Measurements from ENCODE around the gene ADIG.

The ADIG gene

DNA sequence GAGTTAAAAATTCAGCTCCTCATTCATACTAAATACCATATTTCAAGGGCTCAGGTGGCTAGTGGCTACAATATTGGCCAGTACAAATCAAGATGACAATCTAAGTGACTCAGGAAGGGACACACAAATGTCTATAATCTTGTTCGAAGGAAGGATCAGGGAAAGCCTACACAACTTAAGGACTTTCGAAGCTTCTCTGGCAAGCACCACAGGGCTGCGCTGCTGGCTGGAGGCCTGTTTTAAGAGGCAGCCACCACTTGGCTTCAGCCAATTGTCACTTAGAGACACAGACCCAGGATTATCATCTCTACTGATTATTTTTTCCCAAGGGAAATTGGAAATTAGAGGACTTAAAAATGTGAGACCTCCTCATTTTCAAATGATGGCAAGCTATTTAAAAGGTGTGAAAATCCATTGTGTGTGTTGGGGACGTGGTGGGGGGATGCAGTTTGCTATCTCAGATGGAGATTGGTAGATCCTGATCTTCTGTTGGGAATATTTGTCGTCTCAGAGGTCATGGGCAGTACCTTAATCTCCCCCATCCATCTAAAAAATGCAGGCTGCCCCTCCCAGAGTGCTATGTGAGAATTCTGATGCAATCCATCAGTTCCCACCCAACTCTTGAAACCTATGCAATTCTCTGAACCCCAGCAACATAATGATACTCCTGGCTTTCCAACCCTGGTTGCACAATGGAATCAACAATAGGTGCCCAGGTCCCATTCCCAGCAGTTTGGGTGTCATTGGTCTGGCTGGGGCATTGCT, 31.9 kb downstream of the ADIG start:
- TF ChIP-seq, protein P1, sequence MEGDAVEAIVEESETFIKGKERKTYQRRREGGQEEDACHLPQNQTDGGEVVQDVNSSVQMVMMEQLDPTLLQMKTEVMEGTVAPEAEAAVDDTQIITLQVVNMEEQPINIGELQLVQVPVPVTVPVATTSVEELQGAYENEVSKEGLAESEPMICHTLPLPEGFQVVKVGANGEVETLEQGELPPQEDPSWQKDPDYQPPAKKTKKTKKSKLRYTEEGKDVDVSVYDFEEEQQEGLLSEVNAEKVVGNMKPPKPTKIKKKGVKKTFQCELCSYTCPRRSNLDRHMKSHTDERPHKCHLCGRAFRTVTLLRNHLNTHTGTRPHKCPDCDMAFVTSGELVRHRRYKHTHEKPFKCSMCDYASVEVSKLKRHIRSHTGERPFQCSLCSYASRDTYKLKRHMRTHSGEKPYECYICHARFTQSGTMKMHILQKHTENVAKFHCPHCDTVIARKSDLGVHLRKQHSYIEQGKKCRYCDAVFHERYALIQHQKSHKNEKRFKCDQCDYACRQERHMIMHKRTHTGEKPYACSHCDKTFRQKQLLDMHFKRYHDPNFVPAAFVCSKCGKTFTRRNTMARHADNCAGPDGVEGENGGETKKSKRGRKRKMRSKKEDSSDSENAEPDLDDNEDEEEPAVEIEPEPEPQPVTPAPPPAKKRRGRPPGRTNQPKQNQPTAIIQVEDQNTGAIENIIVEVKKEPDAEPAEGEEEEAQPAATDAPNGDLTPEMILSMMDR (IDR thresholded peaks at IDR 0.05; ENCODE audit: insufficient read depth, missing control alignments): no peak
- no peak for DNase-seq (ENCODE audit: insufficient read length, low spot score)
- FAIRE-seq: no peak

DNA sequence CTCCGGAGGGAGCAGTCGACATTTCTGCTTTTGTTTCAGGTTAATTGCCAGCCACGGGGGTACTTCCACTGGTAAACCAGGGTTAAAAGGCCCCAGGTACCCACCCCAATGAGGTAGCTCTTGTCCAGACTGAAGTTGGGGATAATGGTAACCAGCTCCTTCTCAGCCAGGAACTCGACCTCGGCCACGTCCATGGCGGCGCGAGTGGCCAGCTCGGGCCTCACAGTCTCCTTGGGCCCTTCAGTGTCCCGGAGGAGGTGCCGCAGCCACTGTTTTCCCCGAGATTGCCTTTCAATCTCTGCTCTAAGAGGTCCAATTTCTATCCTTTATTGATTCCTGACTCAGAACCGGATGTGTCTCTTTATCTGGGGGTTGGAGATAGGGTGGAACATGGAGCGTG, 34.3 kb downstream of the ADIG start:
- FAIRE-seq: no peak
- DNase-seq (ENCODE audit: insufficient read length, low spot score): no peak
- TF ChIP-seq, protein P1 (IDR thresholded peaks at IDR 0.05; ENCODE audit: insufficient read depth, missing control alignments): no peak

DNA sequence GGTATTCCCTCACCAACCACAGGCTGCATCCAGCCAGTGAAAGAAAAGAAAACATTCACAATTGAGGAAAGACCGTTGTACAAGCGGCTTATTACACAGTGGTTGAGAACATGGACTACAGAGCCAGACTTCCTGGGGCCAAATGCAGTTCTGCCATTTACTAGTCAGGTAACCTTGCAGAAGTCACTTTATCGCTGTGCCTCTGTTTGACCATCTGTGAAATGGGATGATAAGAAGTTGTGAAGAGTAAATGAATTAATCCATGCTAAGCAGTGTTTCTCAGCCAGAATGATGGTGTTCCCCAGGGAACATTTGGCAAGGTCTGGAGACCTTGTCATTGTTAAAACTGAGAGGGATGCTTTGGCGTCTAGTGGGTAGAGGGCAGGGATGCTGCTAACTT, 35.5 kb downstream of the ADIG start:
- TF ChIP-seq, protein P1 (IDR thresholded peaks at IDR 0.05; ENCODE audit: insufficient read depth, missing control alignments): no peak
- DNase-seq (ENCODE audit: insufficient read length, low spot score) (no peak), FAIRE-seq (no peak)

DNA sequence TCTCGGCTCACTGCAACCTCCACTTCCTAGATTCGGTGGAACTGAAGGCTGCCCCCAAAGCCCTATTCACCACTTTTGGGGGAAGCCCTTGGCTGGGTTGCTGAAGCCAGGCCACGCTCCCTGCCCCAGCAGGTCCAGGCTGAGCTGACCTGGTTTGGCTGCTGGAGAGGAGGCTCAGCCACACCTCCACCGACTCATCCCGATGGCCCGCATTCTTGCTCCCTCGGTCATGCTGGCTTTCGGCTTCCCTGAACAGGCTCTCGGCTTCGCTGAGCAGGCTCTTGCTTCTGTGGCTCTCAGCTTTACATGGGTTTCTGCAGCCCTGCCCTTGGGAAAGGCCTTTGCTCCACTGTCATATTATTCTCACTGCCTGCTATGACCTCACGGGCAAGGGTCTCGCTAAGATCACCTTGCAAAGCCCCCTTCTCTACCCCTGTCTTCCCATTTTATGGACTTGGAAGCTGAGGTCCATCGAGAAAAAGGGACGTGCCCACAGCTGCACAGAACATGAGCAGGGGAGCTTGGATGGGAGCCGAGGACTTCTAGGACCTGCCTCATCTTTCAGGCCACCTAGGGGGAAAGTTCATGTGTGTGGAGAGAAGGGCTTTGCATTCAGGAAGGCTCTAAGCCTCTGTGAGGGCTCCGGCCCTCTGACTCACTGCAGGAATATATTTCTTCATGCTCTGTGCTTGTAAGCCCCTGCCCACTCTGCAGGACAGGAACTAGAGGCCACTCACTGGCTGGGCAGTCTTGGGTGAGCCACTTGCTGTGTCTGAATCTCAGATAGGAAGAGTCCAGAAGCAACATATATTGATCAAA, 36.2 kb downstream of the ADIG start:
- TF ChIP-seq, protein P1 (IDR thresholded peaks at IDR 0.05; ENCODE audit: insufficient read depth, missing control alignments): no peak
- DNase-seq (ENCODE audit: insufficient read length, low spot score): no peak
- FAIRE-seq: no peak

DNA sequence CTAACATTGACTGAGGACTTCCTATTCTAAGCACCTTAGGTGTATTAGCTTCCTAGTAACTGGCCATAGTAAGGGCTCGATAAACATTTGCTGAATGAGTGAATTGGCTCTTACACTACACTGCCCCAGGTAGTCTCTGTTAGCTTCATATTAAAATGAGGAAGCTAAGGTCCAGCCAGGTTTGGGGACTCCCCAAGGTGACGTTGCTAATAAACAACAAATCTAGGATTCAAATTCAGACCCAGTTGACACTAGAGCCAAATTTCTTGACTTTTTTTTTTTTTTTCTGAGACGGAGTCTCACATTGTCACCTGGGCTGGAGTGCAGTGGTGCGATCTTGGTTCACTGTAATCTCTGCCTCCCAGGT, 36.8 kb downstream of the ADIG start:
- FAIRE-seq (no peak), DNase-seq (ENCODE audit: insufficient read length, low spot score) (no peak)
- TF ChIP-seq, protein P1 (IDR thresholded peaks at IDR 0.05; ENCODE audit: insufficient read depth, missing control alignments): no peak

DNA sequence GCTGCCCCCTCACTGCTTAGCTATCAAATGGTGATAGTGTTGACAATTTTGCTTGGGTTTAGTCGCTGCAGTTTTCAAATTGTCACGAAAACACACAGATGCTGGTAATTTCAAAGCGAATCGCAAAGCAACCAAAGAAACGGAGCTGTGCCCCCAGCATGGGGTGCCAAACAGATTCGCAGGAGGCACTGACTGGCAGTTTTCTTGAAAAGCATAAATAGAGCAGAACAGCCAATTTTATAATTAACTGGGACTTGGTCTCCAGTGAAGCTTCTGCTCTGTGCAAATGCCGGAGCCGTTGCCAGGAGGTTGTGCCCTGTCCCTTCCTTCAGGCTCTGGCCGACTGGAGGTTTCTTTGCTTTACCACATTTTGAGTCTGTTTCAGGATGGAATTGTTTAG, 39.4 kb downstream of the ADIG start:
- TF ChIP-seq, protein P1 (IDR thresholded peaks at IDR 0.05; ENCODE audit: insufficient read depth, missing control alignments): no peak
- DNase-seq (ENCODE audit: insufficient read length, low spot score) (no peak), FAIRE-seq (no peak)

DNA sequence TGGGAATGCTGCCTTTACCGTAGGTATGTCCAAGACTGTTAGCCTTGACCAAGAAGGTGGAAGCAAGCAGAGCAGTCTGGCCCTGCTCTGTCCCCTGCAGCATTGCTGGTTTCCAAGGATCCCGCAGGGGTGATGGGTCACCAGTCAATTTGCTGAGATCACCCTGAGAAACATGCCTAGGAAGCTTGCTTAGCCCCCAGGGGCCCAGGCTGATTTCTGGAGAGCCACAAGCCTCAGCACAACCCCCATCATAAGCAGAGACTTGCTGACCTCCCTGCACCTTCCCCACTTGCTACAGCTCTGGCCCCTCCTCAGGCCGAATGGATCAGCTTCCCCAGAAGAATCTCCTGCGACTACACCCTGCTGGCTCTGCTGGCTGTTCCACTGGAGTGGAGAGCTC, 42.1 kb downstream of the ADIG start:
- FAIRE-seq (no peak), DNase-seq (ENCODE audit: insufficient read length, low spot score) (no peak)
- TF ChIP-seq, protein P1 (IDR thresholded peaks at IDR 0.05; ENCODE audit: insufficient read depth, missing control alignments): no peak

Measured in D721Med (cell line).